ENCODE data around the gene SLC23A3.

Gene SLC23A3

GRCh38 chr2:219155054-219155644 is 14.7 kb downstream of the SLC23A3 start:
- Histone ChIP-seq H3K27me3 (ENCODE audit: insufficient read depth, low read depth, severe bottlenecking) (no peaks in the 10 kb centered on the region), H3K4me3 (ENCODE audit: low read depth, low read length) (no peak overlapping the region), H3K36me3 (peaks cover 28% of the 10 kb centered on the region), H3K9me3 (ENCODE audit: severe bottlenecking) (no peaks in the 10 kb centered on the region), H3K27ac (no peak overlapping the region)
- peak; percentile 21; the same call in 1 of the 2 replicates for TF ChIP-seq CTCF (IDR thresholded peaks at IDR 0.05; ENCODE audit: low read depth, low read length)
- DNase-seq = peak; percentile 42

DNA sequence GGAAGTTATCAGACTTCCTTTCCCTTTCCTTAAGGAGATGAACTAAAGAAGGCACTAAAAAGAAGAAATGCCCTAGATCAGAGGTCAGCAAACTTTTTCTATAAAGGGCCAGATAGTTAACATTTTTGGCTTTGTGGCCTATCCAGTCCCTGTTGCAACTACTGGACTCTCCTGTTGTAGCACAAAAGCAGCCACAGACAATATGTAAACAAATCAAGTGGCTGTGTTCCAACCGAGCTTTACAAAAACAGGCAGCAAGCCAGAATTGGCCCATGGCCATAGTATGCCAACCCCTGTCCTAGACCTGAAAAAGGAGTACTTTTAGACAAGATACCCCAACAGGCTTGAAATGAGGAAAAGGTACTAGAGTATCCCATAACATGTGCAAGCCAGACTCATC is 20.2 kb downstream of the SLC23A3 start:
- H3K27ac ChIP-seq = no peak overlapping the region
- no peak for TF ChIP-seq CTCF (IDR thresholded peaks at IDR 0.05; ENCODE audit: low read depth, low read length)
- peaks cover 25% of the 10 kb centered on the region for H3K36me3 ChIP-seq
- H3K4me3 ChIP-seq (ENCODE audit: low read depth, low read length) = no peak overlapping the region
- H3K9me3 ChIP-seq (ENCODE audit: severe bottlenecking) = no peaks in the 10 kb centered on the region
- H3K27me3 ChIP-seq (ENCODE audit: insufficient read depth, low read depth, severe bottlenecking) = no peaks in the 10 kb centered on the region
- no peak for DNase-seq

- no peak for DNase-seq
- no peak overlapping the region for H3K27ac ChIP-seq
Measured at GRCh38 chr2:219142329-219142728, 27.5 kb downstream of the SLC23A3 start.

DNA sequence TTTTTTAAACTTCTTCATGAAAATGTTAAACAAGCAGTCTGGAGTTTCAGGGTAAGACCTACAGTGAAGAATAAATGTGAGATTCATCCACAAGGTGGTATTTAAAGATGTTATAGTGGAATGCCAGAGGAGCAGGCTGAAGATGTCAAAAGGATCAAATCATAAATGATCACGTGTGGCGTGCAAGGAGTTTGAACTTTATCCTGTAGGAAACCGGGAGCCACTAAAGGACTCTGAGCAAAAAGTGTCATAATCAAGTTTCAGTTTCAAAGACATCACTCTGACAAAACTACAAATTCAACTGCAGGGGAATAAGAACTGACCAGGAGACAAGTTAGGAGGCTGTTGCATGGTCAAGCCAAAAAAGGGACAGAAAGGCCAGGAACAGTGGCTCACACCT is 29.1 kb downstream of the SLC23A3 start:
- no peak for TF ChIP-seq CTCF (IDR thresholded peaks at IDR 0.05; ENCODE audit: low read depth, low read length)
- Histone ChIP-seq H3K36me3 (peaks cover 34% of the 10 kb centered on the region), H3K27ac (no peak overlapping the region), H3K9me3 (ENCODE audit: severe bottlenecking) (no peaks in the 10 kb centered on the region), H3K4me3 (ENCODE audit: low read depth, low read length) (no peak overlapping the region), H3K27me3 (ENCODE audit: insufficient read depth, low read depth, severe bottlenecking) (no peaks in the 10 kb centered on the region)
- DNase-seq = no peak

More at GRCh38 chr2:219142329-219142728, 27.5 kb downstream of the SLC23A3 start:
- Histone ChIP-seq H3K36me3 (peaks cover 47% of the 10 kb centered on the region), H3K4me3 (ENCODE audit: low read depth, low read length) (no peak overlapping the region), H3K27me3 (ENCODE audit: insufficient read depth, low read depth, severe bottlenecking) (no peaks in the 10 kb centered on the region), H3K9me3 (ENCODE audit: severe bottlenecking) (no peaks in the 10 kb centered on the region)
- no peak for TF ChIP-seq CTCF (IDR thresholded peaks at IDR 0.05; ENCODE audit: low read depth, low read length)

- H3K36me3 ChIP-seq = no peaks in the 10 kb centered on the region; the same call in none of the 2 replicates
- TF ChIP-seq CTCF (IDR thresholded peaks at IDR 0.05; ENCODE audit: low read depth, low read length) = no peak
- H3K9me3 ChIP-seq (ENCODE audit: severe bottlenecking) = no peaks in the 10 kb centered on the region
Measured at GRCh38 chr2:219133976-219134375, 35.9 kb downstream of the SLC23A3 start.

GRCh38 chr2:219131744-219132143 is 38.1 kb downstream of the SLC23A3 start:
- no peak for TF ChIP-seq CTCF (IDR thresholded peaks at IDR 0.05; ENCODE audit: low read depth, low read length)

More at GRCh38 chr2:219133976-219134375, 35.9 kb downstream of the SLC23A3 start:
- Histone ChIP-seq H3K27ac (no peak overlapping the region), H3K27me3 (ENCODE audit: insufficient read depth, low read depth, severe bottlenecking) (no peaks in the 10 kb centered on the region), H3K4me3 (ENCODE audit: low read depth, low read length) (no peak overlapping the region)
- no peak for DNase-seq

More at GRCh38 chr2:219131744-219132143, 38.1 kb downstream of the SLC23A3 start:
- H3K9me3 ChIP-seq (ENCODE audit: severe bottlenecking) = no peaks in the 10 kb centered on the region
- no peak for DNase-seq
- no peaks in the 10 kb centered on the region for H3K27me3 ChIP-seq (ENCODE audit: insufficient read depth, low read depth, severe bottlenecking)
- no peak overlapping the region for H3K4me3 ChIP-seq (ENCODE audit: low read depth, low read length)
- H3K36me3 ChIP-seq = no peaks in the 10 kb centered on the region; the same call in 1 of the 2 replicates
- H3K27ac ChIP-seq = no peak overlapping the region

All from WERI-Rb-1 (cell line).